ENCODE data around the gene MTMR2.
"Not testable (repeated sequence)": the region's sequence is repeated elsewhere in the genome, so short reads cannot be mapped to it uniquely, and the experiment has no call there.

Gene MTMR2

DNA sequence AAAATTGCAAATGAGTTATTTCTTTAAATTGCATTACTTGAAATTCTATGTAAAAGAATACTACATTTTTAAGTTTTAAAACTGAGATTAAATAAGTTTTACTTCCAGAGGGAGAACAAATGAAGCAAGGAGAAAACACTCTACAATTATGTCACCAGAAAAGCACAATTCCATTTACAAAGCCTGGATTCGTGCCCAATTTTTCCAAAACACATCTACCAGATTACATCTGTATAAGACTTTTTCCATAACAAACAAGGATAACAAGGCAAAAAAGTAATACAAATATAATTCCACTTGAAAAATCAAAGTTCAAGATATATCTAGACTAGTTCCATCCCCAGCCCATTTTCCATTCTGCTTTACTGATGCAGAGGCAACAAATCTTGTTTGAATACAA, 40.5 kb downstream of the MTMR2 start:
- DNase-seq = no peak

DNA sequence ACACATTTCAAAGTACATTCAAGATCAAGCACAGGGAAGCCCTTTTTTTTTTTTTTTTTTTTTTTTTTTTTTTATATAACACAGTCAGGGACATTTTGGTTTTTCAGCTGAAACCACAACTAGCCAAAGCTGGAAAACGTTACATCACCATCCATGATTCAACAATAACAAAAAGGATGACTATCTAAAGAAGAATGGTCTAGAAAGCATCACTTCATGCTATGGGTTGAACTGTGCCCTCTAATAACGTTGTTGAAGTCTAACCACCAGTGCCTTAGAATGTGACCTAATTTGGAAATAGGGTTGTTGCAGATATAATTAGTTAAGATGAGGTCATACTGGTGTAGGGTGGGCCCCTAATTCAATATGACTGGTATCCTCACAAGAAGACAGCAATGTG, 46.6 kb downstream of the MTMR2 start:
- DNase-seq = no peak

DNA sequence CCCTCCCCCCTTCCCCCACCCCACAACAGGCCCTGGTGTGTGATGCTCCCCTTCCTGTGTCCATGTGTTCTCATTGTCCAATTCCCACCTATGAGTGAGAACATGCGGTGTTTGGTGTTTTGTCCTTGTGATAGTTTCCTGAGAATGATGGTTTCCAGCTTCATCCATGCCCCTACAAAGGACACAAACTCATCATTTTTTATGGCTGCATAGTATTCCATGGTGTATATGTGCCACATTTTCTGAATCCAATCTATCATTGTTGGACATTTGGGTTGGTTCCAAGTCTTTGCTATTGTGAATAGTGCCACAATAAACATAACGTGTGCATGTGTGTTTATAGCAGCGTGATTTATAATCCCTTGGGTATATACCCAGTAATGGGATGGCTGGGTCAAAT, 53.0 kb downstream of the MTMR2 start:
- not testable (repeated sequence) for DNase-seq

DNA sequence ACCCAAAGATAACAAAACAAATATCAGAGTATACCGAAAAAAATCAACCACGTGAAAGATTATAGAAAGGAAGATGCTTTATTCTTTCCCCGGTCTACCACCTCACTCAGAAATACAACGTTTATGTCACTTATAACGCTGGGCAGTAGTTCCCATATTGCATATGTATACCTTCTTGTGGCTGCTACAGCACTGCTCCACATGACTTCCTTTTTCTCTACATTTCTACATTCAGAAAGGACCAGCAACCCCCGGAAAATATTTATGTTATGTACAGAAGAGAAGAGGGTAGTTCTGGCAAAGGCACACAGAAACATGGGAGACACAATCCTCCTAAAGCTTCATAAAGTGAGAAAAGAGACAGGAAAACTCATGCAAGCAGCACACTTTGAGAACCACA, 56.8 kb downstream of the MTMR2 start:
- no peak for DNase-seq

DNA sequence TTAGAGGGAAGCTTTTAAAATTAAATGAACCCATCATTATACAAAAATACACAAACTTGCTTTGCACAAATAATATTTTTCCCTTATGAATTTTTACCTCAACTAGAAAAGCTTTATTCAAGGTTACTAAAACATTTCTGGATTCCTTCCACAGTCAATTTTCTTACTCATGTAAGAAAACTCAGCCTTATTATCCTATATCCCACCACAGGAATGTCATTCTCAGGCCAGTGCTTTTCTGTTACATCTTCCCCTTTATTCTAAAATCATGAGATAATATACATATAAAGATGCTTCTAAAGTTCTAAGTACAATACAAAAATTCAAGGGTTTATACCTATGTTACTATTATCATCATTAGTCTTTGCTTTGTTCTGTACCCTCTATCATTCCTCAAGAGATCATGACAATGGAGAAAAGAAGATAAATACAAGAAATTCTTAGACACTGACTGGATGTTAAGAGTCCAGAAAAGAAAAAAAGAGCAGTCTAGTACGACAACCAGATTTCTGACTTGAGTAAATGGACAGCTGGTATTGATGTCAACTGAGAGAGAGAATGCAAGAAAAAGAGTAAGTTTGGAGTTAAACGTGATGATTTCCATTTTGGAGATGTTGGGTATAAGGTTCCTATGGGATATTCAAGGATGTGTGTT, 60.3 kb downstream of the MTMR2 start:
- no peak for DNase-seq

DNA sequence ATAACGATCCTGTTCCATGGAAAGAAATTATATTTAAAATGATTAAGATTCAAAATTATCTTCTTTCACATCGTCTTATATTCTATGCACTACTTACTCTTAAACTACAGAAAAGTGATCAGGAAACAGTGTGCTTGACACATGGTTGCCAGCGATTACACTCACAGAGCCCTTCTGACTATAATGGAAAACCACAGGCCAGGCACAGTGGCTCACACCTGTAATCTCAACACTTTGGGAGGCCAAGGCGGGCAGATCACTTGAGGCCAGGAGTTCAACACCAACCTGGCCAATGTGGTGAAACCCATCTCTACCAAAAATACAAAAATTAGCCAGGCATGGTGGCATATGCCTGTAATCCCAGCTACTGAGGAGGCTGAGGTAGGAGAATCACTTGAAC, 63.9 kb downstream of the MTMR2 start:
- not testable (repeated sequence) for DNase-seq

DNA sequence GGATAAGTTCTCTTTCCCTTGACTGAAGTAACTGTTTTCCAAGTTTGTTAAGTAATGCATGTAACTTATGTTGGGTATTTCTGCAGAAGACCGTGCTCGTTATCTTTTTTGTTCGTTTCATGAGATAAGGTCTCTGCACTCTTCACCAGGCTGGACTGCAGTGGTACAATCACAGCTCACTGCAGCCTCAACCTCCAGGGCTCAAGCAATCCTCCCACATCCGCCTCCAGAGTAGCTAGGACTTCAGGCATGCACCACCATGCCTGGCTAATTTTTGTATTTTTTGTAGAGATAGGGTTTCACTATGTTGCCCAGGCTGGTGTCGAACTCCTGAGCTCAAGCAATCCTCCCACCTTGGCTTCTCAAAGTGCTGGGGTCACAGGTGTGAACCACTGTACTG, 69.5 kb downstream of the MTMR2 start:
- DNase-seq = not testable (repeated sequence)

DNA sequence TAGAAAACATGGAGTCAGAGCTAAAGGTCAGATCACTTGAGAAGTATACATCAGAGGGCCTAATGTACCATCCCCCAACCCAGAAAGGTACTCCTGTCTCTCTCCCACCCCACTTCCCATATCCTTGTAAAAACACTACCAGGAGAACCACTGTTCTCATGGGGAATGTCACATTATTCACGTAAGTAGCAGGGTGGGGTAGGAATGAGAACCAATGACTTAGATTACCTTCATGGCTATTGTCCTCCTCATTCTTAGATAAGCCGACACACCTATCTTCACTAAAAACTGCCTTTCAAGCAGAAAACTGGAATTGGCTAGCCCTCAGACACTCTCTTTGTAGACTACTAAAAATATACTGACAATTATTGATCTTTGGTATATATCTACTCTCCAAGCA, 70.0 kb downstream of the MTMR2 start:
- DNase-seq = no peak

DNA sequence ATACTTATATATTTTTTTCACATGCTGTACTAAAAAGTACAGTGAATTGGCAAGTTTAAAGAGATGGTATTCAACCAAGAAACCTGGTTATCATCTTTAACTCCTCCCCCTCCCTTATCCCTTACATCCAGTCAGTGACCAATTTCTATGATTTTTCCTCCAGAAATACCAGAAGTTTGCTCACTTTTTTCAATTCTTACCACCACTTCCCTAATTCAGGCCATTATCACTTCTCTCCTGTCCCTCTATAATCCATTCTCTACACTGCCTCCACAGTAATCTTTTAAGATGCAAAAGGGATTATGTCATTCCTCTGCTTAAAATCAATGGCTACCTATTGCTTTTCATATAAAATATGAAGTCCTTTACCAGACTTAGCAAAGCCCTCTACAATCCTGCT, 70.8 kb downstream of the MTMR2 start:
- DNase-seq = no peak

DNA sequence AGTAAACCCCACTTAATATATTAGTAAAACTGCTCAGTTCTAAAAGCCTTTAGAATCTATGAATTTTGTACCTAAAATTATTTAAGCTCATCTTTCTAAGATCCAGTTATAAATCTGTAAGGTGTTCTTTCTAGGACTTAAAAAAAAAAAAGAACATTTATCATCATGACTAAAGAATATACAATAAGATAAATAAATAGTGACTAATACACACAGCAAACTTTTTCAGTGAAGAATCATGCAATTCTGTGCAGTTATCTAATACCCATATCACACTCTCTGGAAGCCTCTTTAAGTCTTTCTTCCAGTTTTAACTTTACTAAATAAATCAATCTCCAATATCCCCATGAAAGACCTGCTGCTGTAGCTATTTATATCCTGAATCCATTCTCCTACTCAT, 73.8 kb downstream of the MTMR2 start:
- DNase-seq = no peak

DNA sequence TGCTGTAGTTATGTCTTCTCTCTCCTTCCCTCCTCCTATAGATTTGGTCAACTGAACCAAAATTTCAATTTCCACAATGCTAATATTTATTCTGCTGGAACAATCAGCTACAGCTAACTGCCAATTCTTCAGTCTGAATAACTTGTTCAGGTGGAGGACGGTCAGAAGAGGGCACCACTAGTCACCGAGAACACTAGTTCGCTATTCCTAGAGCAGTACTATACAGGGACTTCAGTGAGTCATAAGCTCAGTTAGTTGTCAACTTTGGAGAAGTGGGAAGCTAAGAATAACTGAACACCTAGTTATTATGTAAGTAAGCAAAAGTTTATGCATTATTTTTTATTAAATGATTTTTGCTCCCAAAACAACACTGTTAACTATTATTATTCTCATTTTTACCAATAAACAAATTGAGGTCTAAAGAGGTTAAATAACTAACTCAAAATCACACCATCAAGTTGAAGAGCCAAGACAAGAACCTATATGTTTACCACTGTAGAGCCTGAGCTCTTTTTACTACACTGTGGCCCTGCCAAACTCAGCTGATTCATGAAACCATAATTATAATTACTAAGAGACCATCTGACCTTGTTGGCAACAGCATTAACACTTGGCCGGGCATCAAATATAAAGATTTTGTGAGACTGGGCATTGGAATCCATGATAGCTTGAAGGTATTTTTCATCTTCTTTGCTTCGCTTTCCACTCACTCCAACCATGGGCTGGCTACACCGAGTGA, 74.7 kb downstream of the MTMR2 start:
- DNase-seq = no peak

DNA sequence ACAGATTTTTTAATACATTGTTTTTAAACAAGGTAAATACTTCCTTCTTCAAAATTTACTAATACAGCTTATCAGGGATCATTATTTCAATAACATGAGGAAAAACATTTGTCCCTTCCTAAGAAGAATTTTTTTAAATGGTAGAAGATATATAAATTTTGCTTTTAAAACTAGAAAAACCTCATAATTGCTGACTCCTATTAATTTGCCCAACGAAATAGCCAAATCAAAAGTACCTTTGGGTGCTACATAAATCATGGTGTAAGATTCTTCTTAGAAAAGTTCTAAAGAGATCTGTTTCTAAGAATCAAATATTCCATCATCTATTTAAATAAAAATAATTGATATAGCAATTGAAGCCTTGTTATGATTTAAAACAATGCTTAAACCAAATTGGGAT, 78.7 kb downstream of the MTMR2 start:
- no peak for DNase-seq

DNA sequence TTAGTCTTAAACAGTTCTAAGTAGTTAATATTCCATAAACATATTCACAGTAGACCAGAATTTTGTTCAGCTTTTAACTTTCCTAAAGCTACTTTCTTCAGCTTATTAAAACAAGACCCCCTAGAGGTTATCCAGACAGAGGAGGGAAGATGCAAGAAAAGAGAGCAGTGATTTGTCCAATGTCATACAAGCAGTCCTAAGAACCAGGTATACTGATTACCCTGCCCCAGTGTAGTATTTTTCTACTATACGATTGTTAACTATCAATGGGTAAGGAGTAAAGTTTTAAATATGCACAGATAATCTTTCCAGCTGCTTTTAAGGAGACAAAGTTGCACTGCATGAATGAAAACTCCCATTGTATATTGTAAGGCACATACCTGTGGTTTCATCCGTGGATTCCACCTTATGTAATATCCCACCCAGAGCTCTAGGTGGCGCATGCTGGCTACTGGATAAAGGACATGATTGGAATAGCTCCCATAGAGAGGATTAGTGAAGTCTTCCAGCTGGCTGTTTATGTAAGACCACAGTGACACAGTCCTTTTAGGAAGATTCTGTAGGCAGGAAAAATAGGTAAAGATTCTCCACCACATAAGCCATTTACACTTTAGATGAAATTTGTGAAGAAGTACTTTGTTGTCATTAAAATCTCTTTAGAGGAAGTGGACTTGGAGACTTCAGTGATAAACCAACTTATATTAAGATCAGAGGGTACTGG, 88.0 kb downstream of the MTMR2 start:
- peak; percentile 23 for DNase-seq

DNA sequence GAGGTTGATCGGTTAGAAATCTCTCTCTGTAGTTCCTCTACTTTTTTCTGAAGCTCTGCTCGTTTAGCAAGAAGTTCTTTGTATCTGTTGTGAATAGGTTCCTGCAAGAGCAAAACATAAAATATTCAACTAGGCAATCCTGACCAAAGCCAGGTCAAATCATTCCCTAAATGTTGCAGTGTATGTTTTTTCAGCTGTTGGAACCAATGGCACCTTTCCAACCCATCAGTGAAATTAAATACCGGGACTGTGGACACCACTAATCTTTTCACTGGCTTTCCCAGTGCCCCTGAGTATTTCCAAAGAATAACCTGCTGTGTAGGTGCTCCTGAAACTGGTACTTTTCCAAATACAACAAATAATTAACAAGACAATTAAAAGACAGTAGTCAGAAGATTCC, 88.6 kb downstream of the MTMR2 start:
- DNase-seq = no peak

DNA sequence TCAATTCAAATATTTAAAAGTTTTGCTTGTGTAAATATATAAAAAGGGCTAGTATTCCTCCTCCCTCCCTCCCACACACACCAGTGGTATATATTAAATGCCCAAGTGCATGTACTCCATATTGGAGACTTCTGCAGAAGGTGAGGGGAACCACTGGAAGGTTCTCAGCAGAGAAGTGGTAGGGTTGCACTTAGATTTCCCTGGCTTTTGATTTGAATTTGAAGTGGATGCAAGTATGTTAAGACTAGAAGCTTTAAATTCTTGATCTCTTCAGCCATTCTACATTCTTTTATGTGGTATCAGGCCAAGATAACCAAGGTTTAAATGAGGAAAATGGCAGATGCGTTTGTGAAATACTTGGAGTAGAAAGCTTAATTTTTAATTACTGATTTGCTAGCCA, 90.5 kb downstream of the MTMR2 start:
- no peak for DNase-seq

DNA sequence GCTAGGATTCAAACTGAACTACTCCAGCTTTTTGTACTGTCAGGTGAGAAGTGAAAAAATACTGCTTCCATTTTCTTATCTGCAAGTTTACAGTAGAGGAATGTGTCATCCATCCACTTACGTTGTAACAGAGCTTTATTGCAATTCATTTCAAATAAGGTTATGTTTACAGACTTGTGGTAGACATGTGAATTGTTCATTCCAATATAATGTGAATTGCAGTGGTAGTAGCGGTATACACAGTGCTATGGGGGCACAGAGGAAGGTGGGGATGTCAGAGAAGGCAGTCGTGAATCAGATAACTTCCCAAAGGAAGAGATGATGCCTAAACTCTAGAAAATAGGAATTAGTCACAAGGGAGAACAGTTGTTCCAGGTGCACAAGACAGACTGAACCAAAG, 91.1 kb downstream of the MTMR2 start:
- no peak for DNase-seq

DNA sequence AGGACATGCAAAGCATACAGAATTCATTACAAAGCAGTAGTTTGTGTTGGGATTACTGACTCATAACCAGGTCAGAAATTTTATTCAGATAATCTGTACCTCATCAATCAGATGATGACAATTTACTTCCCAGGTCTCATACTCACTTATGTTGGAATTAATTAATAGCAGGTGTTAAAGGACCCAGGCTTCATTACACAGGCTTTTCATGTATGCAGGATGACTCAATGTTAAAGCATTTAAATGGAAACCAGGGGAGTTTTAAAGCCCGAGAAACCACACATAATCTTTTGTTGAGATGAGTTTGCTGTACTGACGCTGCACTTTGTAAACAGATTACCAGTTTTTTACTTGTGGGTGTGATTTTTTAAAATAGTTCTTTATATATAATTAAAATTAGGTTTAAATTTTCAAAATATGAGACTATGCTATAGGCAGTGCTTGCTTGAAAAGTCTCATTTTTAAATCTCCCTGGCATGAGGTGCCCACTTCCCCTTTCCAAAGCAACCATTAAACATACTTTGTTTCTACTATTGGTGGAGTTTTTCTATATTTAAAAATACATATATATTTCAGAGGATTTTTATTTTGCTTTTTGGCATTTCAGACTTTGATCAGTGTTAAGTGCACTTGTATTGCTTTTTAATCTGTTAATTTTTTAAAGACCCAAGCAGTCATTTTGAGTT, 92.6 kb downstream of the MTMR2 start:
- no peak for DNase-seq

DNA sequence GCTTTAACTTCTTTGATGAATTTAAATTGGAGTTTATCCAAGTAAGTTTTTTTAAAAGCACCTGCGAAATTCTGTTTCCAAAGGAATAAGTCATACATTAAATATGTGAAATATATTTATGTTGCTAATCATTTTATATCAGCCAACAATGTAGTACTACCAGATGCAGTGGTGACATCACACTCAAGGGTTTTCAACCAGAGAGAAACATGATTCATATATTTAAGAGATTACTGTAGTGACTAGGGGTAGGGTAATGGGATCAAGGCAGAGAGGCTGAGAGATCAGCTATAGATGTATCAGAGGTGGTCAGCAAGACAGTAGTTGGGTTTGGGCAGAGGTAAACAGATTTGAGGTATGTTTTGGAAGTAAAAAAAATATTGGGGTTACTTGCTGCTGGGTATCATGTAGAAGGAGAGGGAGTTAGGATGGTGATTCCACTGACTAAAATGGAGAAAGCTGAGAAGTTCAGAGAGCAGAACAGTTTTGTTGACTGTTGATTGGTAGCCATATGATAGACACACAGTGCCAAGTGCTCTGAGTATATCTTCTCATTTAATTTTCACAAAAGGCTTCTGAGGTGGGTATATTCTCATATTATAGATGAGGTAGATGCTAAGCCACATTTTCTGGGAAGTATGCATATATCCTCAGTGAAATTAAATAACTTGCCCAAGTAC, 94.2 kb downstream of the MTMR2 start:
- DNase-seq = no peak

DNA sequence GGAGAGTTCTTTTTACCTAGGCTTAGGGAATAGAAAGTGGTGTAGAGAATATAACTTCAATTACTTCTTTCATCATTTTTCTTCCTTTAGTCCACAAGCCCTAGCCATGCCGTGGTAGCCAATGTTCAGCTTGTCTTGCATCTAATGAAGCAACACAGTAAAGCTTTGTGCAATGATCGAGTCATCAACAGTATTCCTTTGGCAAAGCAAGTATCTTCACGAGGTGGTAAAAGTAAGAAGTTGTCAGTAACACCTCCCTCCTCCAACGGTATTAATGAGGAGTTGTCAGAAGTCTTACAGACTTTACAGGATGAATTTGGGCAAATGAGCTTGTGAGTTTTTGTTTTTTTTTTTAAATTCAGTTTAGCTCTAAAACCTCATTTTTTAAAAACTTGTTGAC, 96.2 kb downstream of the MTMR2 start:
- DNase-seq = no peak

DNA sequence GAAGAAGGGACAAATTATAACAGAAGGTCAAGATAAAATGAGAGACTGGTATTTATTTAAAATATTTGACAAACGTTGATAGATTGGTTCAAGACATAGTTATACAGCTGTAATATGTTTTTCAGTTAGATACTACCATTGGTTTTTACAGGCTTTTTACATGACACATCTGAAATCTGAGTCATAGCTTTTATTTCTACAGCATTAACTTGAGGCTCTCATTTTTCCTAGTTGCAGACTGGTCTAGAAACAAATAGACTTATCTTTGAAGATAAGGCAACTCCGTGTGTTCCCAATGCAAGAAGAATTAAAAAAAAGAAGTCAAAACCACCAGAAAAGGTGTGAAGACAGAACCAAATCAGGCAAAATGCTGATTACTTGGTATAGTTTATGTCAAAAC, 102.3 kb downstream of the MTMR2 start:
- DNase-seq = no peak

DNA sequence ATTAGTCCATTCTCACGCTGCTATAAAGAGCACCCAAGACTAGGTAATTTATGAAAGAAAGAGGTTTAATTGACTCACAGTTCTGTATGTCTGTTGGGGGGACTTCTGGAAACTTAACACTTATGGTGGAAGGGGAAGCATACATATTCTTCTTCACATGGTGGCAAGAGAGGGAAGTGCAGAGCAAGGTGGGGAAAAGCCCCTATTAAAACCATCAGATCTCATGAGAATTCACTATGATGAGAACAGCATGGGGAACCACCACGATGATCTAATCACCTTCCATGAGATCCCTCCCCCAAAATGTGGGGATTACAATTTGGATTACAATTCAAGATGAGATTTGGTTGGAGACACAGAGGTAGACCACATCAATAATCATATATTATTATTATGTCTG, 107.9 kb downstream of the MTMR2 start:
- DNase-seq = no peak

DNA sequence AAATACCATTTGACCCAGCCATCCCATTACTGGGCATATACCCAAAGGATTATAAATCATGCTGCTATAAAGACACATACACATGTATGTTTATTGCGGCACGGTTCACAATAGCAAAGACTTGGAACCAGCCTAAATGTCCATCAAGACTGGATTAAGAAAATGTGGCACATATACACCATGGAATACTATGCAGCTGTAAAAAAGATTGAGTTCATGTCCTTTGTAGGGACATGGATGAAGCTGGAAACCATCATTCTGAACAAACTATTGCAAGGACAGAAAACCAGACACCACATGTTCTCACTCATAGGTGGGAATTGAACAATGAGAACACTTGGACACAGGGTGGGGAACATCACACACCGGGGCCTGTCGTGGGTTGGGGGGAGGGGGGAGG, 112.9 kb downstream of the MTMR2 start:
- not testable (repeated sequence) for DNase-seq

DNA sequence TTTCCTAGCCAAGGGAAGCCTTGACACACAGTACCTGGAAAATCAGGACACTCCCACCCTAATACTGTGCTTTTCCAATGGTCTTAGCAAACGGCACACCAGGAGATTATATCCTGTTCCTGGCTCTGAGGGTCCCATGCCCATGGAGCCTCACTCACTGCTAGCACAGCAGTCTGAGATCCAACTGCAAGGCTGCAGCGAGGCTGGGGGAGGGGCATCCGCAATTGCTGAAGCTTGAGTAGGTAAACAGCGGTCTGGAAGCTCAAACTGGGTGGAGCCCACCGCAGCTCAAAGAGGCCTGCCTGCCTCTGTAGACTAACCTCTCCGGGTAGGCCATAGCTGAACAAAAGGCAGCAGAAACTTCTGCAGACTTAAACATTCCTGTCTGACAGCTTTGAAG, 117.4 kb downstream of the MTMR2 start:
- not testable (repeated sequence) for DNase-seq
